ENCODE data around the gene ALS2.

- TF ChIP-seq POLR2A (IDR thresholded peaks at IDR 0.05) (no peak), POLR2AphosphoS5 (IDR thresholded peaks at IDR 0.05) (no peak), EP300 (IDR thresholded peaks at IDR 0.05) (no peak)
- TF ChIP-seq, protein P1, sequence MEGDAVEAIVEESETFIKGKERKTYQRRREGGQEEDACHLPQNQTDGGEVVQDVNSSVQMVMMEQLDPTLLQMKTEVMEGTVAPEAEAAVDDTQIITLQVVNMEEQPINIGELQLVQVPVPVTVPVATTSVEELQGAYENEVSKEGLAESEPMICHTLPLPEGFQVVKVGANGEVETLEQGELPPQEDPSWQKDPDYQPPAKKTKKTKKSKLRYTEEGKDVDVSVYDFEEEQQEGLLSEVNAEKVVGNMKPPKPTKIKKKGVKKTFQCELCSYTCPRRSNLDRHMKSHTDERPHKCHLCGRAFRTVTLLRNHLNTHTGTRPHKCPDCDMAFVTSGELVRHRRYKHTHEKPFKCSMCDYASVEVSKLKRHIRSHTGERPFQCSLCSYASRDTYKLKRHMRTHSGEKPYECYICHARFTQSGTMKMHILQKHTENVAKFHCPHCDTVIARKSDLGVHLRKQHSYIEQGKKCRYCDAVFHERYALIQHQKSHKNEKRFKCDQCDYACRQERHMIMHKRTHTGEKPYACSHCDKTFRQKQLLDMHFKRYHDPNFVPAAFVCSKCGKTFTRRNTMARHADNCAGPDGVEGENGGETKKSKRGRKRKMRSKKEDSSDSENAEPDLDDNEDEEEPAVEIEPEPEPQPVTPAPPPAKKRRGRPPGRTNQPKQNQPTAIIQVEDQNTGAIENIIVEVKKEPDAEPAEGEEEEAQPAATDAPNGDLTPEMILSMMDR (IDR thresholded peaks at IDR 0.05), result no peak
Observed at GRCh38 chr2:201797175-201797840, 16.6 kb upstream of the ALS2 start.

Measured in stomach (tissue), 4 donors.